Activated naive CD8-positive, alpha-beta T cell treated with anti-CD3 and anti-CD28 coated beads, Interleukin-2, amount 50 U/mL, for 24 hours (primary cell): Measurements from ENCODE around the gene PDAP1.
"Not testable (repeated sequence)": the region's sequence is repeated elsewhere in the genome, so short reads cannot be mapped to it uniquely, and the experiment has no call there.

Experiments used
- ATAC-seq: fragments of 150-1000 bp; cut with Tn5 transposase; one replicate; pipeline ENCODE4 v1.10.0; 2021
- DNase-seq: peaks from one replicate; pipeline ENCODE4 v3.0.0; 2021
- H3K27ac Mint-ChIP-seq: one replicate; pipeline ENCODE4 v1.8.0; 2021; ENCODE audit warnings: mild to moderate bottlenecking, mixed read lengths
- H3K27me3 Mint-ChIP-seq: one replicate; pipeline ENCODE4 v1.8.0; 2021; ENCODE audit warnings: mixed read lengths
- H3K36me3 Mint-ChIP-seq: one replicate; pipeline ENCODE4 v1.8.0; 2021; ENCODE audit warnings: low read depth, mixed read lengths
- H3K4me1 Mint-ChIP-seq: one replicate; pipeline ENCODE4 v1.8.0; 2021; ENCODE audit warnings: mixed read lengths
- H3K4me3 Mint-ChIP-seq: one replicate; pipeline ENCODE4 v1.8.0; 2021; ENCODE audit warnings: mild to moderate bottlenecking, moderate library complexity, mixed read lengths
- H3K9me3 Mint-ChIP-seq: one replicate; pipeline ENCODE4 v1.8.0; 2021; ENCODE audit warnings: mixed read lengths

The PDAP1 gene

DNA sequence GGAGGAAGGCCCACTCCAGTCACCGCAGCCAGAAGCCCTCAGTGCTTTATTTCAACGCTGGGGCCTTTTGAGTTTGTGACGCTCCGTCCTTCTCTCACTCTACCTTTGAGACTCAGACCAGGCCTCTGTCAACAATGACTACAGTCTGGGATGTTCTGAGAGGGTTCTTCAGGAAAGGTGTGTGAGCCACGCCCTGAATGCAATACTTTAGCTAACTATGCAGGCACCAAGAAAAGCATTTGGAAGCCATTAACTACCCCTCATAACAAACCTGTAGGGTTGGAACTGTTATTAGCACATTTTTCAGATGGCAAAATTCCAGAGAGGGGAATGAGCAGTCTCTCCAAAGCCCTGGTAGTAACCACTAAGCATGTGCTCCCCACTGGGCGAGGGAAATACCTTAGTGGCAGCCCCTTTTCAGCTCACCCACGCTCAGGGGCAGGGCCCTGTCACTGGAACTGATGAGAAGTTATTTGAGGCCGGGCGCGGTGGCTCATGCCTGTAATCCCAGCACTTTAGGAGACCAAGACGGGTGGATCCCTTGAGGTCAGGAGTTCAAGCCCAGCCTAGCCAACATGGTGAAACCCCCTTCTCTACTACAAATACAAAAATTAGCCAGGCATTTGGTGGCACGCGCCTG is 39.5 kb downstream of the PDAP1 start:
- no peak overlapping the region for H3K4me3 Mint-ChIP-seq
- ATAC-seq (no peak), DNase-seq (no peak)
- H3K27ac Mint-ChIP-seq = no peak overlapping the region
- H3K36me3 Mint-ChIP-seq = peaks cover 18% of the 10 kb centered on the region
- no peaks in the 10 kb centered on the region for H3K27me3 Mint-ChIP-seq
- peaks cover 17% of the 10 kb centered on the region for H3K4me1 Mint-ChIP-seq
- no peaks in the 10 kb centered on the region for H3K9me3 Mint-ChIP-seq

- Mint-ChIP-seq H3K4me3 (no peak overlapping the region), H3K27ac (no peak overlapping the region), H3K9me3 (no peaks in the 10 kb centered on the region), H3K27me3 (no peaks in the 10 kb centered on the region), H3K36me3 (peaks cover 22% of the 10 kb centered on the region), H3K4me1 (peaks cover 7% of the 10 kb centered on the region)
- ATAC-seq = no peak
- no peak for DNase-seq
Observed at GRCh38 chr7:99366646-99367045, 41.8 kb downstream of the PDAP1 start.

GRCh38 chr7:99365318-99366141 is 42.9 kb downstream of the PDAP1 start:
- no peak overlapping the region for H3K27ac Mint-ChIP-seq
- peak; percentile 60 for DNase-seq
- no peaks in the 10 kb centered on the region for H3K27me3 Mint-ChIP-seq
- H3K4me1 Mint-ChIP-seq = peaks cover 7% of the 10 kb centered on the region
- peak; percentile 74 for ATAC-seq
- peaks cover 26% of the 10 kb centered on the region for H3K36me3 Mint-ChIP-seq
- H3K4me3 Mint-ChIP-seq = no peak overlapping the region
- H3K9me3 Mint-ChIP-seq = no peaks in the 10 kb centered on the region

- H3K4me3 Mint-ChIP-seq = no peak overlapping the region
- H3K36me3 Mint-ChIP-seq = peaks cover 31% of the 10 kb centered on the region
- DNase-seq (no peak), ATAC-seq (no peak)
- no peaks in the 10 kb centered on the region for H3K27me3 Mint-ChIP-seq
- no peak overlapping the region for H3K27ac Mint-ChIP-seq
- no peaks in the 10 kb centered on the region for H3K9me3 Mint-ChIP-seq
- H3K4me1 Mint-ChIP-seq = no peaks in the 10 kb centered on the region
Observed at GRCh38 chr7:99363286-99363685, 45.1 kb downstream of the PDAP1 start.

DNA sequence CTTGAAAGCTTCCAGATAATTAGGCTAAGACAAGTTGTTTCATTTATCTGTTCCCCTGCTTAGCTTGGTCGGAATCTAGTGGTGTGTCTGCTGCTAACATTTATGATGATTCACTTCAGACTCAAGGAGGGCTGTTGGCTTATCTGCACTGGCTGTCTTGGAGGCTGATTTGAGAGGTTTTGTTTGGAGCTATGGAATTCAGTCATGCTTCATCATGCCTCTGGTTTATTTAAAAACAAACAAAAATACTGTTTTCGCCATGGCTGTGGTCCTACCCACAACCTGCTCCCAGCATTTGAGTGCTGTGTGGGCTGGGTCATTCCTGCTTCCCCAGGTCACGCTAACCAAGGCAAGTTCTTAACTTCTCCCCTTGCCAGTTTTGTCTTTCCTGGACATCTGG is 45.6 kb downstream of the PDAP1 start:
- no peak for DNase-seq
- no peaks in the 10 kb centered on the region for H3K27me3 Mint-ChIP-seq
- H3K4me3 Mint-ChIP-seq = no peak overlapping the region
- H3K36me3 Mint-ChIP-seq = peaks cover 36% of the 10 kb centered on the region
- no peaks in the 10 kb centered on the region for H3K9me3 Mint-ChIP-seq
- H3K4me1 Mint-ChIP-seq = no peaks in the 10 kb centered on the region
- no peak for ATAC-seq
- H3K27ac Mint-ChIP-seq = peak overlapping the region; percentile 39

GRCh38 chr7:99359465-99360154 is 48.8 kb downstream of the PDAP1 start:
- ATAC-seq = no peak
- Mint-ChIP-seq H3K27me3 (no peaks in the 10 kb centered on the region), H3K9me3 (no peaks in the 10 kb centered on the region), H3K4me3 (no peak overlapping the region), H3K4me1 (no peaks in the 10 kb centered on the region), H3K36me3 (peaks cover 27% of the 10 kb centered on the region), H3K27ac (no peak overlapping the region)
- DNase-seq = no peak

GRCh38 chr7:99358521-99358920 is 49.9 kb downstream of the PDAP1 start:
- not testable (repeated sequence) for H3K4me1 Mint-ChIP-seq, DNase-seq, H3K27ac Mint-ChIP-seq, H3K9me3 Mint-ChIP-seq, ATAC-seq, H3K4me3 Mint-ChIP-seq, H3K27me3 Mint-ChIP-seq
- H3K36me3 Mint-ChIP-seq = peaks cover 28% of the 10 kb centered on the region

DNA sequence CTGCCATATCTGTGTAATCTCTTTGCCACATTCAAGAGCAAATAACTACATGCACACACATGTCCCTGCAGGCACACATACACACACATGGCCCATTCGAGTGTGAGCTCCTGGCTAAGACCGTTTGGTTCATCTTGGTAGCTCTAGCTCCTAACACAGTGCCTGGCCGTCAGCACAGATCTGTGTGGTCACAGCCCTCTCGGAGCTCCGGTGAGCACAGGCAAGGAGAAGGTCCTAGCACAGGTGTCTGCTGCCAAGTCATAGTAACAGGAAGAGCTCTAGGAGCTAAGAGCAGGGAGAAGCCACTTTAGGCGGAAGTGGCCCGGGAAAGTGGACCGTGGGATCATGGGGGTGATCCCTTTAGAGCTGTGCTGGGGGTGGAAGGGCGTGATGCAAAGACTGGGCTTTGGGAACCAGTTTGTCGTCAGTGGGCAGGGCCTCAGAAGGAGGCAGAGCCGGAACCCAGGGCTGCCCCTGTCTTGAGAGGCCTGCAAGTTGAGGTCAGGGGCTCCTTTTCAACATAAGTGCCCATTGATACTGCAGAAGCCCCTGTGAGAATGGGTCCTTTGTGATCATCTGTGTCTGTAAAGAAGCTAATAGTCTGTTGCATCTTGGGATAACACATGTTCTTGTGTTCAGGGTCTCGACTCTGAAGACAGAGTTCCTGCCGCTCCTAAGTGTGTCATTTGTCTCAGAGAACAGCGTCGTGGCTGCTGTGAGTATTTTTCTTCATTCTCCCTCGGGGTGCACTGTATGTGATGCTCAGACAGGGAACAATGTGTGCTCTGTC is 50.5 kb downstream of the PDAP1 start:
- peaks cover 26% of the 10 kb centered on the region for H3K36me3 Mint-ChIP-seq
- DNase-seq (no peak), ATAC-seq (no peak)
- H3K27me3 Mint-ChIP-seq = no peaks in the 10 kb centered on the region
- H3K4me1 Mint-ChIP-seq = no peaks in the 10 kb centered on the region
- H3K27ac Mint-ChIP-seq = no peak overlapping the region
- H3K9me3 Mint-ChIP-seq = no peaks in the 10 kb centered on the region
- H3K4me3 Mint-ChIP-seq = no peak overlapping the region

GRCh38 chr7:99355098-99355497 is 53.3 kb downstream of the PDAP1 start:
- Mint-ChIP-seq H3K9me3 (no peaks in the 10 kb centered on the region), H3K36me3 (peaks cover 32% of the 10 kb centered on the region), H3K27me3 (no peaks in the 10 kb centered on the region), H3K27ac (no peak overlapping the region), H3K4me3 (no peak overlapping the region), H3K4me1 (no peaks in the 10 kb centered on the region)
- DNase-seq = no peak
- no peak for ATAC-seq

DNA sequence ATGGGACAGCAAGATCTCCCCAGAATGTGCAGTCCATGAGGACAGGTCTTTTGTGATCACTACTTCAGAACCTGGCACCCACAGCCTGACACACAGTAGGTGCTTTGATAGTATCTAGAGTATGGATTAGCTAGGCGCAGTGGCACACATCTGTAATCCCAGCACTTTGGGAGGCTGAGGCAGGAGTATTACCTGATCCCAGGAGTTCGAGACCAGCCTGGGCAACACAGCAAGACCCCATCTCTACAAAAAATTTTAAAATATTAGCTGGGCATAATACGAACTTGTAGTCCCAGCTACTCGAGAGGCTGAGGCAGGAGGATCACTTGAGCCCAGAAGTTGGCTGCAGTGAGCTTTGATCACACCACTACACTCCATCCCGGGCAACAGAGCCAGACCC is 56.1 kb downstream of the PDAP1 start:
- DNase-seq = no peak
- ATAC-seq = no peak
- H3K27me3 Mint-ChIP-seq = no peaks in the 10 kb centered on the region
- H3K36me3 Mint-ChIP-seq = peaks cover 34% of the 10 kb centered on the region
- peak overlapping the region; percentile 35 for H3K27ac Mint-ChIP-seq
- H3K4me1 Mint-ChIP-seq = no peaks in the 10 kb centered on the region
- no peaks in the 10 kb centered on the region for H3K9me3 Mint-ChIP-seq
- no peak overlapping the region for H3K4me3 Mint-ChIP-seq

GRCh38 chr7:99350641-99351040 is 57.8 kb downstream of the PDAP1 start:
- H3K36me3 Mint-ChIP-seq = peaks cover 32% of the 10 kb centered on the region

More at GRCh38 chr7:99350641-99351040, 57.8 kb downstream of the PDAP1 start:
- not testable (repeated sequence) for H3K27ac Mint-ChIP-seq, H3K9me3 Mint-ChIP-seq, ATAC-seq, H3K27me3 Mint-ChIP-seq, H3K4me3 Mint-ChIP-seq, DNase-seq, H3K4me1 Mint-ChIP-seq
